D721Med (cell line): ENCODE measurements around the gene ZNF277.

ENCODE experiments used
- DNase-seq: peaks from one replicate; pipeline ENCODE4 v3.0.0; 2011; ENCODE audit warnings: low spot score; ENCODE audit not compliant: insufficient read length
- FAIRE-seq: peaks from 2 replicates; lab custom pipeline; 2011; peaks lifted over from hg19 to GRCh38; lab: Jason Lieb, UNC
- TF ChIP-seq, protein P1 (sequence below): IDR thresholded peaks from 2 replicates; pipeline ENCODE4 v1.5.1; 2012; ENCODE audit warnings: mild to moderate bottlenecking, control low read depth; ENCODE audit not compliant: insufficient read depth; ENCODE audit errors: missing control alignments

ZNF277 gene

DNA sequence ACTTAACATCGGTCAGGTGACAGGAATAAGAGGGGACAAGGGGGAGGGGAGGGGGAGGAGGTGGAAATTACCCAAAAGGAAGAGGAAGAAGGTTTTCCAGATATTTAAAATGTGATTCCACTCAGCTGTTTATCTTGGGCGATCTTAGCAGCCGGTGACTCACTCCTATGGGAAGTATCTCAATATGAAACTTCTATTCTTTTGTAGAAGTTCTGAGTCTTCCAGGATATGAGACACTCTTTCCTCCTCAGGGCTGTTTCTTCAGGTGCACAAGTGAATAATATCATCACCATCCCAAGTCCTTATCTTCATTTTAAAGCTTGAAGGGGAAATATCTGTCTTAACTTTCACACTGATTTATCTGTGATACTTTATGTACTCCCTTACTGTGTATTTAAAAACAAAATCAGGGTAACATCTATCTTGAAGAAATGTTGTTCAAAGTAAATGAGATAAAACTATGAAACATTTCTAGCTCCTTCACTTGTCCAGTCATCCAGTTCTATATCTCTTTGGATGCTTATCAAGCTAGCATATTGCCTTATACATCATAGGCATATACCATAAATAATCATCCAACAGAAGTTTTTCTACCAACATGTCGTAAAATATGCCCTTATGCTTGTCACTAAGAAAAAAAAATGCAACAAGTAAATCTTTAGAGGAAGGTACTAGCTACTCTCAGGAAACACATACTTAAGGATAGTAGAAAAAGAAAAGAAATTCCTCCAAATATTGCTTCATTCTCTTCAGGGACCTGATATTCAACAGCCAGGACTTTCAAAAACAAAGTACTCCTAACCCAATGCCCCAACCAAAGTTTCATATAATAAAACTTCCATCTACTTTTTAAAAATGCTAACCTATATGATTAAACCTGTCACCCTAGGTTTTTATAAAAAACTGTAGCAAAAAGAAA lies 14.0 kb upstream of the ZNF277 start:
- TF ChIP-seq, protein P1, sequence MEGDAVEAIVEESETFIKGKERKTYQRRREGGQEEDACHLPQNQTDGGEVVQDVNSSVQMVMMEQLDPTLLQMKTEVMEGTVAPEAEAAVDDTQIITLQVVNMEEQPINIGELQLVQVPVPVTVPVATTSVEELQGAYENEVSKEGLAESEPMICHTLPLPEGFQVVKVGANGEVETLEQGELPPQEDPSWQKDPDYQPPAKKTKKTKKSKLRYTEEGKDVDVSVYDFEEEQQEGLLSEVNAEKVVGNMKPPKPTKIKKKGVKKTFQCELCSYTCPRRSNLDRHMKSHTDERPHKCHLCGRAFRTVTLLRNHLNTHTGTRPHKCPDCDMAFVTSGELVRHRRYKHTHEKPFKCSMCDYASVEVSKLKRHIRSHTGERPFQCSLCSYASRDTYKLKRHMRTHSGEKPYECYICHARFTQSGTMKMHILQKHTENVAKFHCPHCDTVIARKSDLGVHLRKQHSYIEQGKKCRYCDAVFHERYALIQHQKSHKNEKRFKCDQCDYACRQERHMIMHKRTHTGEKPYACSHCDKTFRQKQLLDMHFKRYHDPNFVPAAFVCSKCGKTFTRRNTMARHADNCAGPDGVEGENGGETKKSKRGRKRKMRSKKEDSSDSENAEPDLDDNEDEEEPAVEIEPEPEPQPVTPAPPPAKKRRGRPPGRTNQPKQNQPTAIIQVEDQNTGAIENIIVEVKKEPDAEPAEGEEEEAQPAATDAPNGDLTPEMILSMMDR = no peak
- DNase-seq = no peak
- no peak for FAIRE-seq

DNA sequence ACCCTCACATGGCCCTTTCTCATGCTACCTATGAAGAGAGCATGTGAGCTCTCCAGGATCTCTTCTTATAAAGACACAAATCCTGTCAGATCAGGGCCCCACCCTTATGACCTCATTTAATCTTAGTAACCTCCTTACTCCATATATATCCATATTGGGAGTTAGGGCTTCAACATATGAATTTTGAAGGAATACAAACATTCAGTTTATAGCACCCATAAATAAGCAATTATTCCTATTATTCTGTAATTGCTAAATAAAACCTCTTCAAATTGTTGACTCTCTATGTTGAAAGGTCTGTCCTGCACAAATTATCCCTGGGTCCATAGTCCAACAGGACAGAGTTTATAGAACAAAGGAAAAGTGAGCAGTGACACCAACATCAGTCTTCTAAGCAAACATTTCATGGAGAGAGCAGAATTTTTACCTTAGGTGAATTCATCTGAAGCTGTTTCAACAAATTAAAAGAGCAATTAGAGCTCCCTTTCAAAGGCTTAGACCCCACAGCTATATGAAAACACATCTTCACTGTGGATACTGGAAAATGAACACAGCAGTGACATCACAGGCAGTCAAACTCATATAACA lies 12.5 kb upstream of the ZNF277 start:
- FAIRE-seq = no peak

DNA sequence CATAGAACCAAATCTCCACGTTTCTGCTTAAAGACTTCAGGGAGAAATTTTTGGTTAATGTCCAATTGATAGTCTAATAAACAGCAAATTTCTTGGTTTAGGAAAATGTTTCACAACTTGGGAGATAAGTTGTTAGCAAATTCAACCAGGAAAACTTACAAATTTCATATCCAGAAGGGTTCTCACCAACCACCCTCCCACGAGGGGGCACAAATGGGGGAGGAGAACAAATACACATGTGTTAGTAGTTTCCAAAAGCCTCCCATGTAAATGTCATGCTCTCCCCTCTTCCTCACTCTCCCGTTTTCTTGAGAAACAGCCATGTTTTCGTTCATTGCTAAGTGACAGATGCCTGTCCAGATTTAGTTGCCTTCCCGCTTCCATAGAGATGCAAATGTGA lies 10.8 kb upstream of the ZNF277 start:
- TF ChIP-seq, protein P1 = no peak
- FAIRE-seq (no peak), DNase-seq (no peak)

More for the DNA sequence above, 12.5 kb upstream of the ZNF277 start:
- TF ChIP-seq, protein P1 = no peak
- no peak for DNase-seq

DNA sequence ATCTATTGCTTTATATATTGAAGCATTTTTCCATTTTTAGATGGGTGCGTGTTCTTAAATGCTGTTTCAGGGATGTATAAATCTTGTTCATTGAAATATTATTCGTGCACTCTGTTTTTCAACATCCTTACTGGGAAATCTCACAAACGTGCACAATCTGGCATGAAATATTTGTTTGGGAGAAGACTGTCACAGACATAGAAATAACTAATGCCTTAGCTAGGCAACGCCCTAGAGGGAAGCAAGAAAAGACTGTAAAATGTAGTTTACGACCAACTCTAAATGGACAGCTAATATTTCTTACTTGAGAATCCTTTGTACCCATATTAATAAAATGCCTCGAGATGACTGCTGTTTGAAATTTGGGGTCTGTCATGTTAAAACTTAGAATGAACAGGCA lies 9.2 kb upstream of the ZNF277 start:
- no peak for DNase-seq
- no peak for FAIRE-seq
- TF ChIP-seq, protein P1 = no peak

DNA sequence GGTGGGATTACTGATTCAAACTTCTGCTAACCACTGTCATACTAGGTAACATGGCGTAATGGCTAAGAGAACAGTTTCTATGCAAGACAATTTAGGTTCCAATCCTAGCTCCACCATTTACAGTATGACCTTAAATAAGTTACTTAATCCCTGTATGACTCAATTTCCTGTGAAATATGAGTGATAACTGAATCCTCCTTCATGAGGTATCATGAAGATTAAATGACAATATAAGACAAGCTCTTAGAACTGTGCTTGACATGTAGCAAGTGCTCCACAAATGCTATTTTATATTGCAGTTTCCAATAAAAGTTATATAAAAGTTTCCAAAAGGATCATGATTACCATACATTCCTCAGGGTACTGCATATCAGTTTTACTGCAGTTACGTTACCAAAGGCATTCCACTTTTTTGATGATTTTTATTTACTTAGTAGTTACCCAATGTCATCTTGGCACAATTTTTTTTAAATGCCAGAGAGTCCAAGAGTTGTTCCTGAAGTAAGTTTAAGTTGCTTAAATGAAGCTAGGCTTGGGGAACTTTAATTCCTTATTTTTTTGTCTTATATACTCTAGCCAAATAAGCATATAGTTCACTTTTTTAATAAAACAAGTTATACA lies 7.3 kb upstream of the ZNF277 start:
- no peak for FAIRE-seq
- TF ChIP-seq, protein P1 = no peak
- DNase-seq = no peak

DNA sequence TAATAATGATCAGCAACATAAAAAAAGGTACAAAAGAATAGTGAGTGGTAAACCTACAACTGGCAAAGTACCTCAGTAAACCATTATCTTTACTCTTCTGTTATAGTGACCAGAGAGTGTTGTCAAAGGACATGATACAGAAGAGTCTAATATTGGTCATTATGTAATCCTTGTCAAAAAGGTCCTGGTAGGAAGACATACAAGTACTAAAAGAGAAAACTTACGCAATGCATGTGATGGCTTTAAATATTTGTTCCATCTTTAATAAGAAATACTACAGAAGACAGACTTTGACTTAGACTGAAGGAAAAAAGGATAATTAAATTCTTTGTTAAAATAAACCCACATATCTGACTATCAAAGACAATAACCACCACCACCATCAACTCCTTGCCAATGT lies 6.8 kb upstream of the ZNF277 start:
- FAIRE-seq = no peak
- no peak for DNase-seq
- TF ChIP-seq, protein P1 = no peak
